ENCODE data around the gene MREG.
"Not testable (repeated sequence)": the region's sequence is repeated elsewhere in the genome, so short reads cannot be mapped to it uniquely, and the experiment has no call there.

Gene MREG

DNA sequence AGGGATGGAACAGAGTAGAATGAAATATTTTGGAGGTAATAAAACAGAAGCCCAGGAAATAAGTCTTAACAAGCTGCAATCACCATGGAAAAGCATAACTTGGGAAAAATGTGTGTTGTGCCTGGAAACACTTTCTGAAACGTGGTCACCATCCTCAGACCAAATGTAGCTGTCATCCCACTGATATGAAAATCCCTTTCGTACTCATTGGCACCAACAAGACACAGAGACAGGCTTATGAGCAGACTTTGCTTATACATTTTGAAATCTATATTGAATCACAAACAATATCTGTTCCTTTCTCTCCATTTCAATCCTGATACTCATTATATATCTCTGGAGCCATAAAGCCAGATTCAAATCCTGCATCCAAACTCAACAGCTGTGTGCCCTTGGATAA lies 28.7 kb downstream of the MREG start:
- no peak for DNase-seq

DNA sequence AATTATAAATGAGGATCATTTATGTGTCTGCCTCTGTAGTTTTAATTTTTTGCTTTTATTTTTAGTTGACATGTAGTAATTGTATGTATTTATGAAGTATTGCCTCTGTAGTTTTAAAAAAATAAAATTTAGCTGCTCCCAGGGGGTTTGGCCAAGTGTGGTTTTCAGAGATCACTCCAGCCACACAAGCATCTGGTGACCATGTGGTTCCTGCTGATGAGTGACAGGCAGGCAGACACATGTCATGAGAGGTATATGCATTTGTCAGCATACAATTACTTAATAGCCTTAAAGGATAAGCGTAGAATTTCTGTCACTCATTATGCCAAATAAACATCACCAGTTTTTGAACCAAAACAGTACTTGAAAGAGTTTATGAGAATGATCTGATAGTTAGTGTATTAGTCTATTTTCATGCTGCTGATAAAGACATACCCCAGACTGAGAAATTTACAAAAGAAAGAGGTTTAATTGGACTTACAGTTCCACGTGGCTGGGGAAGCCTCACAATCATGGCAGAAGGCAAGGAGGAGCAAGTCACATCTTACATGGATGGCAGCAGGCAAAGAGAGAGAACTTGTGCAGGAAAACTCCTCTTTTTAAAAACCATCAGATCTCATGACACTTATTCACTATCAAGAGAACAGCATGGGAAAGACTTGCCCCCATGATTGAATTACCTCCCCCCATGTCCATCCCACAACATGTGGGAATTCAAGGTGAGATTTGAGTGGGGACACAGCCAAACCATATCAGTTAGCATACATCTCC lies 29.6 kb downstream of the MREG start:
- DNase-seq, result no peak

DNA sequence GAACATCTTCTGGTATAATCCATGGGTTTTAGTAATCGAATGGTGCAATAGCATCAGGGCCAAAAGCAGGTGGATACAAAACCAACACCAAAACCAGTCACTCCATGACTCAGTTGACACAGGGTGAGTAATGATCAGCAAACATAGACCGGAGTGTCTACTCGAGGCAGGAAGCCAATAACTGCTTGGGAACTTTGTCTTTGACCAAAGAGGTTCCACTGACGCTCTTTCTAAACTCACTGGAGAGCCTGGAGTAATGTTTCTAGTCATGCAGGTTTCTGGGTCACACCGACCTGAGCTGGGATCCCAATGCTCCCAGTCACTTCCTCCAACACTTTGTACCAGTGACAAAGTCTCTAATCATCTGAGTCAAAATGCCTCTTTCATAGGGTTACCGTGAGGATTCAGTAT lies 30.9 kb downstream of the MREG start:
- no peak for DNase-seq

DNA sequence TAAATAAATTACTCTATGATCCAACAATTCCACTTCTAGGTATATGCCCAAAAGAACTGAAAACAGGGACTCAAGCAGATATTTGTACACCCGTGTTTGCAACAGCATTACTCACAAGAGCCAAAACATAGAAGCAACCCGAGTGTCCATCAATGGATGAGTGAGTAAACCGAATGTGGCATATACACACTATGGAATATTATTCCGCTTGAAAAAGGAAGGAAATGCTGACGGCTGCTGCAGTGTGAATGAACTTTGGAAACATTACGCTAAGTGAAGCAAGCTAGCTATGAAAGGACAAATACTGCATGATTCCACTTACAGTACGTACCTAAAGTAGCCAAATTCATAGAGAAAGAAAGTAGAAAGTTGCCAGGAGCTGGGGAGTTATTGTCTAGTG lies 32.2 kb downstream of the MREG start:
- no peak for DNase-seq

DNA sequence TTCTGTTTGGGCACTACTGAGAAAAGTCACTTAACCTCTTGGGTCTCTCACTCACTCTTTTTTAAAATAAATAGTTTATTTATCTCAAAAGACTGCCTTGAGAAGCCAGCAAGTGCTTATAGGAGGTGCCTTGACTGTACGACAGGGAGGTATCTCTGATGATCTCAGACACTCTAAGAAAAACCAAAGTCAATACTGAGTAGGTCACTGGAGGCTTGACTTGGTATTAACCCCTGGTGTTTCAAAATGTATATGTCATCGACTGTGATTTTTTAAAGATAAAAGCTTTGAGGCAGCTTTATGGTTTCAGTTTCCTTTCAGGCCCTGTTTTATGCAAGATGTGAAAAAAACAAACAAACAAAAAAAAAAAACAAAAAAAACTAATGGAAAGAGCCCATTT lies 33.7 kb downstream of the MREG start:
- DNase-seq, result no peak

GRCh38 chr2:215974700-215975429 lies 38.5 kb downstream of the MREG start:
- no peak for DNase-seq

GRCh38 chr2:215973954-215974699 lies 39.2 kb downstream of the MREG start:
- no peak for DNase-seq

DNA sequence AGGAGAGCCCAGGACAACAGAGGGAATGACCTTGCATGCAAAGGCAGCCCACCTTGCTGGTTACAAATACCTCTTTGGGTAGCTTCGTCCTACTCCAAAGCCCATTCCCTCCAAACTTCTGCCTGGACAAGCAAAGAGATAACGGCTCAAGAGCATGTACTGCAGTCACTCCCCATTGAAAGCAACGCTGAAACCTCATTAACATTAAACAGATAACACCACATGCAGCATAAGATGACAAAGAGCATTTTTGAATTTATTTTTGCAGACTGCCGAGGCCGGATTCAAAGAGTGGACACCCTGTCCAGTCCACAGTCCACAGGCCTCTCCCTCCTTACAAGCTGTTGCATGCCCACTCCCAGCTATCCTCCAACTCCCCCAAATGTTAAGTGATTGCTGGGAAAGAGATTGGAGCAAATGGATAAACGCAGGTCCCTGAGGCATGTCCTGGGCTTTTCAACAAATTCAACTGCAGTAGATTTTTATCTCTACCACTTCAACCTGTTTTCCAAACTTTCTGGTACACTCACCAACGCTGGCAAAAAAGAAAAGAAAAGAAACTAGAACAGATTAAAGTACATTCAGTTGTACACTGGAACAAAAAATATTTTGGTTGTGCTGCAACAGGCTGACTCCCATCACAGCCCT lies 40.1 kb downstream of the MREG start:
- DNase-seq, result no peak

- DNase-seq, result no peak
These were observed 41.7 kb downstream of the MREG start for GRCh38 chr2:215971671-215972070.

DNA sequence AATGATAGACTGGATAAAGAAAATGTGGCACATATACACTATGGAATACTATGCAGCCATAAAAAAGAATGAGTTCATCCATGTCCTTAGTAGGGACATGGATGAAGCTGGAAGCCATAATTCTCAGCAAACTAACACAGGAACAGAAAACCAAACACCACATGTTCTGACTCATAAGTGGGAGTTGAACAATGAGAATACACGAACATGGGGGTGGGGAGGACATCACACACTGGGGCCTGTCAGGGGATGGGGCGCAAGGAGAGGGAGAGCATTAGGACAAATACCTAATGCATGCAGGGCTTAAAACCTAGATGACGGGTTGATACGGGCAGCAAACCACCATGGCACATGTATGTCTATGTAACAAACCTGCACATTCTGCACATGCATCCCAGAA lies 42.5 kb downstream of the MREG start:
- not testable (repeated sequence) for DNase-seq

DNA sequence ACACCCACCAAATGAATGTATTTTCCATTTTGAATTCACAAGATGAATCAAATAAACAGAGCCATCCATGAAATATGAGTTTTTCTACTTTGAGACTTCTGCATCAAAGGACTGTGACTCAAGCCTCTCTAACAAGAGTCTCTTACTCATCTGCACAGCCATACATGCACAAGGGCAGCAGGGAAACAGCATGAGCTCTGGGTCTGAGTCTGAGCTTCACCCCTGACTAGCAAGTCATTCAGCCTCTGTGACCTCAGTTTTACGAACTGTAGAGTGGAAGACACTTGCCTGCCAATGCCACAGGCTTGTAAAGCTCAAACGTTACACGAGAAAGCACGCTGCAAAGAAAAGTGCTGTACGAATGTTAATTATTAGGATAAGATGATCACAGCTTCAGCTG lies 42.9 kb downstream of the MREG start:
- no peak for DNase-seq

GRCh38 chr2:215969131-215969841 lies 44.1 kb downstream of the MREG start:
- no peak for DNase-seq

DNA sequence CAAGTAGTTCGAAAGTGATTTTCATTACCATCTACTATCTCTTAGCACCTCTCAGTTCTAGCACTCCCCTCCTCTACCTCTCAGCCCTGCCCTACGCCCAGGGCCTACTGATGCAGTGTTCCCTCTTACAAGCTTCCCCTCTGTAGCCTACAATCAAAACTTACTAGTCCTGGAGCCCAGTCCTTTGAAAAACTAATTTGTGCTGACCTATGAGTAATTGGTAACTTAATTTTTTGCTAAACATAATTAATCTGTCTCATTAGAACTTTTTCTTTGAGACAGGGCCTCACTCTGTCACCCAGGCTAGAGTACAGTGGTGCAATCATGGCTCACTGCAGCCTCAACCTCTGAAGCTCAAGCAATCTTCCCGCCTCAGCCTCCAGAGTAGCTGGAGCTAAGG lies 44.9 kb downstream of the MREG start:
- DNase-seq, result no peak

DNA sequence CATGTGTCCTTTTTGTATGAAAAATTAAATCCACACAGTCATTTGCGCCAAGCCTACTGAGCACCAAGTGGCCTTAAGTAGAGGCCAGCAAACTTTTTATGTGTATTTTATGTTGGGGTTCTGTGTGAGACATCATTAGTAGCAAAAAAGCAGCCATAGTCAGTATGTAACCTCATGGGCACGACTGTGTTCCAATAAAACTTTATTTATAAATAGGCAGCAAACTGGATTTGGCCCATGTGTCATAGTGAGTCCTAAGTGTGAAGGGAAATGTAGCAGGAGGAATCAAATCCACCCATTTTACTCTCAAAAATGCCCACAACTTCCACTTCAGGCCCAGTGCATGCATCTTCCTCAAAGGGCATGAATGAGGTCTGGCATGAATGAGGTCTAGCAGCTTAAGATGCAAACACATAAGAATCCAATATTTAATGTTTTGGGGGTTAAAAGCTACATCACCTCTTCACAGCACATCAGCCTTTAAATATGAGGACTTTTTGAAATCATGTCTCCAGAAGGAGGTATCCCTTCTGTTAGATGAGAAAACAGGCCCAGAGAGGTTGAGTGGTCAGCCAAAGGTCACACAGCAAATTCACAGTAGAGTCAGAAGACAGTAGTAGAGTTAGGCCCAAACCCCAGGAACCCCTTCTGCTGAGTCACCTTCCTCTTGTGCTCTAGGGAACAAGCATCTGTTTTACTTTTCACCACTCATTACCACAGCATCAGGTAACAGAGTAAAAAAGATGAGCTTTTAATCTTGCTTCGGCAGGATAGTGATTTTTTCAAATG lies 45.6 kb downstream of the MREG start:
- no peak for DNase-seq

DNA sequence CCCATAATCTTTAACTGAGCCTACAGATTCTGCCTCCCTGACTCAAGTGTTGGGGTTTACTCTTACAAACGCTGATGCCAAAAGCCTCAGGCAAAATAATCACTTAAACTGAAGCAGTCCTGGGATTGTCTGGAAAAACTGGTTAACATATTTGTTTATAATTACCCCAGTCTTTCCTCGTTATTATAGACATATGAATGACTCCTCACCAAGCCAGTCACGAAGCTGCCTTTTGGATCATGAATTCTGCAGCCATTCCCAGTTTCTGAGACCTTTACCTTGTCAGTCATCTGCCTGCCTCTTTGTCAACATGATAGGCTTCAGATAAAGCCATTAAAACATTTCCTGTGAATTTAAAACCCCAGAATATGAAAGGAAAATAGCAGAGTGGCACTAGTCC lies 46.4 kb downstream of the MREG start:
- no peak for DNase-seq

DNA sequence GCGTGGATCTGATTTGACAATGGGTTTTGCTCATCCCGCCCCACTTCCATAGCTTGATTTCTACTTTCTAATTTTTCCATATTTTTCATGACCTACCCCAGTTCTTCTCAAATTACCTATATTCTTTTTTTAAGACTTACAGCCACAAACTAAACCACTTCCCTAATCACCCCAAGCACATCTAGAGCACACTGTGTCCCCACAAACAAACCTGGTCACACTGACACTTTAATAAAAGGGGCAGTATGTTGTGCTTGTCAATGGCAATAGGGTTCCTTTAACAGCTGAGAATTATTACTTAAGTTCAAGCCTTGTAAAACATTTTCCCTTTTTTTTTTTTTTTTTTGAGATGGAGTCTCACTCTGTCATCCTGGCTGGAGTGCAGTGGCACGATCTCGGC lies 47.1 kb downstream of the MREG start:
- DNase-seq, result no peak

- DNase-seq, result no peak
These were observed 47.7 kb downstream of the MREG start for GRCh38 chr2:215965532-215966165.

GRCh38 chr2:215961981-215962380 lies 51.4 kb downstream of the MREG start:
- no peak for DNase-seq

DNA sequence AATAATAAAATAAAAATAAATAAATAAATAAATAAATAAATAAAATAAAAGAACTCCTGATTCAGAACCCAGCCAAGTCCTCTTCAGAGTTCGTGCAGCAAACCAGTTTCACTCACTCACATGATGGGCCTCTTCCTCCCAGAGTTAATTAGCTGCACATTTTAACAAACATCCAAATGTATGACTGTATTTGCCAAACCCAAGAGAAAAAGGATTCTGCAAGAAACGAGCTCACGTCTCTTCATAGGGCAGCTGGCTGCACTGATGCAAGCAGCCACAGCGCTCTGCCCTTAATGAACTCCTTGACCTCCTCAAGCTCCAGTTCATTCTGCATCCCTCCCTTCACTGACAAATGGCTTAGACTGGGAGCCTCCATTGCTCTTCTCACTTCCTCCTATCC lies 55.1 kb downstream of the MREG start:
- no peak for DNase-seq

GRCh38 chr2:215957354-215958122 lies 55.8 kb downstream of the MREG start:
- not testable (repeated sequence) for DNase-seq

All from activated effector memory CD4-positive, alpha-beta T cell treated with Interleukin-2 at 50 U/mL for 16 hours (primary cell).